Stimulated activated CD8-positive, alpha-beta memory T cell treated with anti-CD3 and anti-CD28 coated beads, Interleukin-15, amount 100 ng/mL, for 48 hours (primary cell): Measurements from ENCODE around the gene SPART.

Experiments used
- DNase-seq, 2 donors: peaks; one replicate each; pipeline ENCODE4 v3.0.0-alpha.2; 2020; ENCODE audit warnings: low read depth in 2 of 2

Gene SPART, protein sequence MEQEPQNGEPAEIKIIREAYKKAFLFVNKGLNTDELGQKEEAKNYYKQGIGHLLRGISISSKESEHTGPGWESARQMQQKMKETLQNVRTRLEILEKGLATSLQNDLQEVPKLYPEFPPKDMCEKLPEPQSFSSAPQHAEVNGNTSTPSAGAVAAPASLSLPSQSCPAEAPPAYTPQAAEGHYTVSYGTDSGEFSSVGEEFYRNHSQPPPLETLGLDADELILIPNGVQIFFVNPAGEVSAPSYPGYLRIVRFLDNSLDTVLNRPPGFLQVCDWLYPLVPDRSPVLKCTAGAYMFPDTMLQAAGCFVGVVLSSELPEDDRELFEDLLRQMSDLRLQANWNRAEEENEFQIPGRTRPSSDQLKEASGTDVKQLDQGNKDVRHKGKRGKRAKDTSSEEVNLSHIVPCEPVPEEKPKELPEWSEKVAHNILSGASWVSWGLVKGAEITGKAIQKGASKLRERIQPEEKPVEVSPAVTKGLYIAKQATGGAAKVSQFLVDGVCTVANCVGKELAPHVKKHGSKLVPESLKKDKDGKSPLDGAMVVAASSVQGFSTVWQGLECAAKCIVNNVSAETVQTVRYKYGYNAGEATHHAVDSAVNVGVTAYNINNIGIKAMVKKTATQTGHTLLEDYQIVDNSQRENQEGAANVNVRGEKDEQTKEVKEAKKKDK

DNA sequence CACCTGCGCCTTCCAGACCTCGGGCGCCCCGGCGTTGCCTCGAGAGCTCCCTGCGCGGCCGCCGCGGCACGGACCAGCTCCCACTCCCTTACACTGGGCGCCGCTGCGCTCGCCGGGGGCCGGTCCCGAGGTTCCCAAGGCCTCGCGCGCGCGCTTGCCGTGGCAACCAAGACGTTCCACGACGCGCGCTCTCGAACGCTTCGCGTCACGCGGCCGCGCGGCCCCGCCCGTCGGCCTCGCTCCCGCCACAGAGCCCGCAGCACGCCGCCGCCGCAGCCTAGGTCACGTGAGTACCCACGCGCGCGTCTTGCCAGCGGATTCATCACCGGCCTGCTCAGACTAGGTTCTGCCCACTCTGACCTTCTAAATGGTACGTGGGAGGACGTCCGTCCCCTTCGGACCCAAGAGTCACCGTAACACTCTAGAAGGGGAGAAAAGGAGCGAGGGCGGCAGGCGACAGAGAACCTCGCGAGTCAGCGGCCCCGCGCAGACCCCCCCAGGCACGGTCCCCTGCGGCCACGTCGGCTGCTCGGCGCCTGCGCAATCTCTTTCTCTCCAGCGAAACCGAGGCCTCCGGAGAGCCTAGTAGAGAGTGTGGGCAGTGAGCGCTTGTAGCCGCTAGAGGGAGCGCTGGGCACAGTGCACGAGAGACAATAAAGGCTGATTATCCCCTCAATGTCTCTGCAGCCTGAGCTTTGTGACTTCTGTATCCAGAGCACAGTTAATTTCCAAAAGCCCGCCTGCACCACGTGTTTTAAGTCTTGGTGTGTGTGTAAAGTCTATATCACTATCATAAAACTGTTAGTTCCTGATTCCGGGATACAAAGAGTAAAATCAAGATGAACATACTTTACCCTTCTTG is at the start of gene SPART:
Gene SPART (minus strand): TSS at position 173 of the 862 bp plus-strand sequence. CDS start 10,564 bp downstream, outside the sequence.
- peak; percentile 75 to 76 for DNase-seq

DNA sequence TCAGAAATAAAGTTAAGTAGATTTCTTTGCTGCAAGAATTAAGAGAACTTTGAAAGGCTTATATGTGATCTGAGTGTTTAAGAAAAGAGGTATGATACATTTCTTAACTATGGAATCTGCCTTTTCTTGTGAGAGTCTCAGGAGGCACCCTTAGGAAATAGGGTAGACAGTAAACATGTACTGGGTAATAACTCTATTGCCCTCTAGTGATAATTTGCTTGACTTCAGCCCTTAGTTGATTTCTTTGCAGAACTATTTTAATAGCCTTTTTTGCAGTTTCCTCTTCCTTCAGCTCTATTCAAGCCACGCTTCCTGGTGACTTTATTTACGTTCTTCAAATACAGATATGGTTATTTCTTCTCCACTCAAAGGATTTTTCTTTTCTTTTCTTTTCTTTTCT is 49.1 kb upstream of the SPART start:
- no peak for DNase-seq

DNA sequence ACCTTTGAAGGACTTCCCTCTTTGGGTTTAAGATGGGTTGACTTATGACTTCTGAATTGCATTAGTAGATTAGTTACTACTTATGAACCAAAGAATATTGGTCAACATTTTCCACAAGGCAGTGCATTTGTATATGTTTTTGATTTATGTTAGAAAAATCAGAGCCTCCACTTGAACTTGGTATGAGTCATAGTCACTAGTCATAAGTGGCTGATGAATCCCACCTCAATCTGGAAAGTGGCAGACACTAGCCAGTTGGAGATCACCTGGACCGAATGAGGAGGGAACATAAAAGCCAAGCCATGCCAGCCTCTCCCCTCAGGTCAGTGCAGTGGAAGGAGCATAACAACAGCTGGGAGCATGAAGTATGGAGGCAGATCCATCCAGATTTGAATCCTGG is 39.3 kb upstream of the SPART start:
- DNase-seq, result no peak

DNA sequence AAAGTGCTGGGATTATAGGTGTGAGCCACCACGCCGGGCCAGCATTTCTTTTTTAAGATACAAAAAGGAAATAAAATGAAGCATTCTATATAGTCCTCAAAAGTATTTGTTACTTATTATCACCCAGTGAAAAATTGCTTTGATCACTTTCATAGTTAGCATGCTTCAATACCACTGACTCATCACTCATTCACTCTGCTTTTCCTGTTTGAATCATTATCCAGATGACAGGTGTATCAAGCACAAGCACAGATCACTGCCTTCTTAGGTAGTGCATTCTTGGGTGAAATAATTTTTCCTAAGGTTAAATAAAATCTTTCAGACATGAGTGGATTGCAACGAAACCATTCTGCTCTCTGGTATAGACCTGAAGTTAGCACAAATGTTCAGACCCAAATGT is 35.8 kb upstream of the SPART start:
- no peak for DNase-seq

DNA sequence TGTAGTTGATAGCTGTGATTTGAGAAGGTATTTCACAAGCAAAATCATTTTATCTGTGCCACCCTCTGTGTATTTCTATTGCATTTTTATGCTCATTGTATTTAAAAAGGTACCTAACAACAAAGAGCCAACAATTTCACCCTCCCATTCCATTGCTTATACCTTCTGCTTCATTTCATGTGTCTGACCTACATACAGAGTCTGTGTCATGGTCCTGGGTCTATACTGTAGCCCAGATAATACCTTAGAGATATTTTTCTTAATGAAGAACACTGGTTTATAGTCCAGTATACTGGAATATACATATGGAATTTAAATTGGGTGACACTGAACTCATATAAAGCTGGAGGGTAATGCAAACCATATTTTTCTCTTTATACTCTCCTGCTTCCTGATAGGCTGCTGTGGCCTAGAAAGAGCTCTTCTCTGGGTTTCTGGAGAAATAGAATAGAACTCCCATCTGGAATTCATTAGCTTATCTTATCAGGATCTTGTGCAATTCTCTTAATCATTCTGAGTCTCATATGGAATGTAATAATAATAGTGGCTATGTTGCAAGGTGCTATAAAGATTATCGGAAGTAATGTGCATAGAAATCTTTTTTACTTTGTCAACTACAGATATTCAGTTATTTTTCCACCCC is 31.8 kb upstream of the SPART start:
- DNase-seq, result no peak

DNA sequence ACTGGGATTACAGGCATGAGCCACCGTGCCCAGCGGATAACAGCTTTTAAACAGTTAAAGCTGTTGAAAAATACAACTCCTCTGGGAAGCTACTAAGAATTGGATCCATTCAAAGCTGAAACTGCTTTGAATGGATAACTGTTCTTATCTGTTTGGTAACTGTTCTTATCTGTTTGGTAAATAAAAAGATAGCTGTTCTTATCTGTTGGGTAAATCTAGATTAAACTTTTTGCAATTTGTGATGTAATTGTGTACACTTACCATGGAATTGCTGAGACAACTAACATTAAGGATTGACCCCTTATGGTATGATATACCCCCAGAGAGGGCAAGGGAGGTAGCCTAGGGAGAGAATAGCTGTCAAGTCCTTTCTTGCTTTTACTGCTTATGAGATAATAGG is 27.9 kb upstream of the SPART start:
- DNase-seq, result no peak

DNA sequence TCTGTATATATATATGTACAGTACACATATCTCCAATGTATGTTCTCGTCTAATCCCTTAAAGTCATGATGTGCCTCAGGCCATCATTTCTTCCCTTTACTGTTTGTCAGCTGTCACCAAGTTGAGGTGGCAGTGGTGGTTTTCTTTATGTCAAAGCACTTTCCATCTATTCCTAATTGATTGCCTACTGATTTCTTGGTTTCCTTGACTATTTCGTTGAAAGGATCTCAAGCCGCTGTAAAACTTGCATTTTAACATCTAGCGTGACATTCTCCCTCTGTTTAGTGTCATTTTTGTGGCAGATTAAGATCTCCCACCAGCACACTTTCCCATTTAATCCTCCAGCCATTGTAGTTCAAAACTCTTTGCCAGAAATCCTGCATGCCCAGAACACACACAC is 25.0 kb upstream of the SPART start:
- no peak for DNase-seq

DNA sequence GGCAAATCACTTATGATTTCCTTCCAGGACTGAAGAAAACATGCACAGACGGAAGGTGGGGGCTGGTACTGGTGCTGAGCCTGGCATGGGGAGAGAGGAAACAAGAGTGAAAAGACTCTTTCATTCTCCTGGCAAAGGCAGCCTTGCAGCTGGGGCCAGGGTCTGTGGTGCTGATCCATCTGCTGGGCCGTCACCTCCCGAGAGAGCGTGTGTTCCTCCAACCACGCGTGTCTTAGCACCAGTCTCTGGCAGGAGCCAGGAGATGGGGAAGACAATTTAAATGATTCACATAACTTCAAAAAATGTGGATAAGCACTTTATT is 23.9 kb upstream of the SPART start:
- DNase-seq, result no peak

DNA sequence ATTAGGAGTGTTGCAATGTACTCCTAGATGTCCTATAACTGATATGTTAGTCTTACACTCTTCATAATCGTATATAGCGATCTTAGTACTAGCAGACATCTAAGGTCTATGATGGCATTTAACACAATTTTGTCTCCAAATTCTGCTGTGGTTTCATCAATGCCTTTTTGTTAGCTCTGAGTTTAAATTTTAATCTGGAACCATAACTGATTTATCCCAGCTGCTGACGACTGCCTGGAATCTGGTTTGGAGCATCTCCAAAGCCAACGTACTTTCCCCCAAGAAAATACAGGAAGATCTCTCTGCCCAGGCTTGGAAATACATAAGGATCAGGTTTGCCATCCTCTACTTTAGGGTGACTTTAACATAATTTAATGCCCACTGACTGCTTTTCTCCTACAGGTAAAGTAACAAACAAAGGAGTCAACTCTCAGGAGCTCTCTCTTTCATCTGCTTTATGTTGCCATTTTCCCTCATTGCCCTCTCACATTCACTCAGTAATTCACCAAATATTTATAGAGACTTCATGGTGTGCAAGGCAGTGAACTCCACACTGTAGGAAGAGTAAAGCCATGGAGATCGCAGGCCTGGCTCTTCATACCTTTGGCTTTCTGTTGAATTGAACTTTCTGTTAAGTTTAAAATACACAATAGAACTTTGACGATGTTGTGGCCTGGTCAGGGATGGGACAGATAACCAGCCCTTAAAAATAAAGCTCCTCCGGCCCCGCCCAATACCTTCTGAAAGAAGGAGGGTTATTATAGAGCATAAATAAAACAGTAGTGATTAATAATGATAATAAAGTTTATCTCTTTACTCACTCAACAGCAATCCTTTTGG is 23.3 kb upstream of the SPART start:
- DNase-seq, result no peak

DNA sequence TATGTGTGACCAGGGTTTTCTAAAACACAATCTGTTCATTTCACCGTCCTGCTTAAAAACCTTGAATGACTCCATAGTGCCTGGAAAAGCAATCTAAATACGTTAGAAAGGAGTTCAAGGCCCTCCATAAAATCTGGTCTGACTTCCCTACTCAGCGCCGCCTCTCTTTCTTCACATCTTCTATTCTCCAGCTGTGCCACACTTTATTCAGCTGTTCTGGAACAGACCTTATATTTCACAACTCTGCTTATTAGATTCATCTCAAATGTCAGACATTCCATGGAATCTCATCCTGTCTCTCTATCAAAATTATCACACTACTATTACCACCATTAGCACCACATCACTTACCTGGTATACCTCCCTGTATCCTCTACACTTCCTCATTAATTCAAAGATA is 19.8 kb upstream of the SPART start:
- no peak for DNase-seq

DNA sequence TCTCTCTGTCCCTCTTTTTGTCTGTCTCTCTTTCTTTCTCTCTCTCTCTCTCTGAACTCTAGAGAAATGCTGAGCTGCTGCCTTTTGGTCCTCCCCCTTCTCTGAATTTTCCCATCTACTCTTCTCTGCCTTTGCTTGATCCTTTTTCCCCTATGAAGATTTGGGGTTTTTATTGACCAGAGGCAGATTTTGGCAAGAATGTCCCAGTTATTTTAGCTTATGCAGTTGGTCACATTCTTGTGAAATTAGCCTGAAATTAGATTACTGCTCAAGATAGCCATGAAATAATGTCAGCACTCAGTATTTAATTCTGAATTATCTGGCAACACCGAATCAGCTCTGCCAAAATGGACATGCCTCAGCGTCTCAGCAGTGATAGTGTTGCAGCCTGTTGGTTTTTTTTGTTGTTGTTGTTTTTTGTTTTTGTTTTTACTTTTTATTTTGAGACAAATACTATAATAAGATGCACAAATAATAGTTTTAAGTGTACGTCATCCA is 17.2 kb upstream of the SPART start:
- no peak for DNase-seq

DNA sequence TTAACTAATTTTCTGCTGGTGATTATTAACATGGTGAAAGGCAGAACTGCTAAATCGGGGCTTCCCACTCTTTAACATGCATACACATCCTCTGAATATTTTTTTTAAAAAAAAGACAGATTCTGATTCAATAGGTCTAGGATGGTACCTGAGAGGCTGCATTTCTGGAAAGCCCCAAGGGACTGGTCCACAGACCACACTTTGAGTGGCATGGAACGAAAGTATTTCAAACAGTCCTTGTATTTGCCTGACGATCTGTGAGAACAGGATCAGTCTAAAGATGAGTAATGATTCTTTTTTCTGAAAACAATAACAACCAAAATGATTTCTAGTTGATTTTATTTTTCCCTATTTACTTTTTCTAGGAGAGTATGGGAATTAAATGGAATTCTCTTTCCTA is 16.7 kb upstream of the SPART start:
- DNase-seq, result no peak

DNA sequence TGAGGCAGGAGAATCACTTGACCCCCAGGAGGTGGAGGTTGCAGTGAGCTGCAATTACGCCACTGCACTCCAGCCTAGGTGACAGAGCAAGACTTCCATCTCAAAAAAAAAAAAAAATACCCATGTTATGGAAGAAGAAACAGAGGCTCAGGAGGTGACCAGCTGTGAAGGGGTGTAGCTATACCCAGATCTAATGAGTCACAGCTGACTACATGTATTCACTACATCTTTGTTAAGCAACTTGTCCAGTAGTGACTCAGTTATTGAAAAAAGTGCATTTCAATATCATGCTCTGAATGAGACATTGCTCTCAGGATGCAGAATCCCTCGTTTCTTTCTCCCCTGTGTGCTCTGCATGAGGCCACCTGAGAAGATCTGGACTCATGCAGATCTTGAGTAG is 16.1 kb upstream of the SPART start:
- DNase-seq, result no peak

DNA sequence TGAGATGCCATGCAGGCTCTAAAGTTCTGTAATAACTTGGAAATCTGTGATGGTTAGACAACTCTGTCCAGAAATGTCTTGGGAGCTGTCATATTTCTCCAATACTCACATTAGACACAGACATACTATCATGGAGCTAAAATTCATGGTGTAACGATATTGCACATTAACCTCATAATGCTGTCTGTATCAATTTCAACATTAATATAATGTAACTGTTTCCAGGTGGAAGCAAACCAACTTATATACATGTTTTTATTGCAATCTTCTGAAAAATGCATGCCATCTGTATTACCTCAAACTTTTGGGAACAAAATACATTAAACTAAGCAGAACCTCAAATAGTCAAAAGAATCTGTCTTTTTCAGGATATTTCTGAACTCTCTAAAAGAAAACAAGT is 14.7 kb upstream of the SPART start:
- no peak for DNase-seq

DNA sequence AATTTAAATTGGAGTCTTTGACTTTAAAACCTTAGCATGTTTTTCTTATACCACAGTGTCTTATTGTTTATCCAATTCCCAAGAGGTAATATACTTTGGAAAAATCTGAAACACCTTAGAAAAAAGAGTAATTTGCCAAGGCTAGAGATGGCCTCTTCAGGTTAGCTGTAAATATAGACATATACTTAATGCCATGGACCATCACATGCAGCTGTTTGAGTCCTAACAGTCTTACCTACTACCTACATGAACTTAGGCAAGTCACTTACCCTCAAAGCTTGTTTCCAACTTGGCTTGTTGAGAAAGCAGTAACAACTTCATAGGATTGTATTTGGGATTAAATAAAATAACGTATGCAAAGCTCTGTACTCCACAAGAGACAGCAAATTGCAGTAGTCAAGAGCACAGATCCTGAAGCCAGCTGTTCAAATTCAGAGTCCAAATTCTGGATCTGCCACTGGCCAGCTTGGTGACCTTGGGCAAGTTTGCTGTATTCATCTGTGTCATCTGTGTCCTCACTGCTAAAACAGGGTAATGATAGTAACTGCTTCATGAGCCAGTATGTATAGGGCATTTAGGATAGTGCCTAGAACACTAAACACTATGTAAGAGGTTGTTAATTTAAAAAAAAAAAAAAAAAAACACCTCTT is 13.2 kb upstream of the SPART start:
- no peak for DNase-seq

DNA sequence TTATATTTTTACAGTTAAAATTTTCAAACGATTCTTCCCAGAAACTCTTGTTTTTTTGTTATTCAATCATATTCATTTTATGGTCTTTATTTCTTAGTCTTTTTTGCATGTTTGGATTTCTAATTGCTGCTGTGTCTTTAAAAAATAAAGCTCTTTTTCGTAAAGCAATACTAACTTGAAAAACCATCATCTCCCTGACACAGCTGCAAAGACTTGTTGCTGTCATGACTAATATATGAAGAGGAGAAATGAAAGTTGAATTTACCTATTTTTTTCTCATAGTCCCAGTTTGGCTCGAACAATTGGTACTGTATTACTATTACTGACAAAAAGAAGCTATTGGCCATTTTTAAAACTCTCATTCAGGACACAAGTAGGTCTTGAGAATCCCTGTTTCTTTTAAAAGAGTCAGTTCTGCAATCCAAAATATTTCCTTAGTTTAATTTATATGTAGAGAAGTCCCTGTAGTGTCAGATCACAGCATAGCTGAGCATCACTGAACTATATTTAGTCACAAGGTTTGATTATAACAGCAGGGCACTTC is 12.1 kb upstream of the SPART start:
- no peak for DNase-seq

DNA sequence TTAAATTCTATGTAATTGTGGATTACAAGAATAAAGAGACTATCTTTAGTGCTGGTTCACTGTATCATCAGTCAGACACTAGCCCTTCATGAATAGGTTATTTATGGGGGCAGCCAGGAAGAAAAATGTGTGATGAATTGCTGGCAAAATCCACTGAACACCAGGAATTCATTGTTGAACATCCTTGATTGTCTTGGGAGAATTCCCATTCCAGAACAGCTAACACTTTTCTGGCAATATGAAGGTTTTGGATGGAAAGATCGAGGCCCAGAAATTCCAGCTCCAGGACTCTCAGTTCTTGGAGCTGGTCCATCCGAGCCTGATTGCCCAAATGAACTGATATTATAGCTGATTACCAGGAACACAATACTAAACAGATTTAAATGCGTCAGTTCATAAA is 11.5 kb upstream of the SPART start:
- no peak for DNase-seq

DNA sequence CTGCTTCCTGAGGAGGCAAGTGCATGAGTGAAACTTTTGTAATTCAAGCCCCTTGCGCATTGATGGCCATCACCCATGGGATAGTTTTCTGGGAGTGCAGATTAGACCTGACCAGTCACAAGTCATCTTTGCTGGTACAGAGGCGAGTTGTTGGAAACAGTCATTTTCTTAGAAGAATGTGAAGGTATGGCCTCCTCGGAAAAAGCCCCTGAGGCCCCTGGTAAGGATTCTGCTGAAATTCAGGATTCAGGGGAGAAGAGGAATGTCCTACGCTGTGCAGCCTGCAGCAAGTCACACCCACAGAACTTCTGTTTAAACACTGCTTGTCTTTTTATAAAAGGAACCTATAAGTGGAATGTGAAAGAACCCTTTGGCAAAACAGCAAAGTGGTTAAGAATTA is 11.0 kb upstream of the SPART start:
- no peak for DNase-seq

DNA sequence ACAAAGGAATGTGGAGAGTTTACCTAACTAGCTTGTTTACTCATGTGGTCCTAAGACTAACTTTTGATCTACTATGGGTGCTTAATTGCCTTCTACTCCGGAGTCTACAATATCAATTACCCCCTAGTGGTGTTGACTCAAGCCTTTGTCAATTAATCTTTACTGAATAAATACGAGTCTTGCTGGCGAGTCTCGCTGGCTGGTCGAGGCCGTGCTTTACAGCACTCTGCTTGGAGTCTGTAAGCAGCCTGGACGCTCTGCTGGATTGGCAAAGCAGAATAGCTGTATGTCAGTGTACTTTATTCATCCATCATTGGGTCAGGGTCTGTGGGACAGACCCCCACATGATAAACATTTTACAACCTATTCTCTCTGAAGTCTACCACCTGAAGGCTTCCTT is 9.9 kb upstream of the SPART start:
- no peak for DNase-seq

DNA sequence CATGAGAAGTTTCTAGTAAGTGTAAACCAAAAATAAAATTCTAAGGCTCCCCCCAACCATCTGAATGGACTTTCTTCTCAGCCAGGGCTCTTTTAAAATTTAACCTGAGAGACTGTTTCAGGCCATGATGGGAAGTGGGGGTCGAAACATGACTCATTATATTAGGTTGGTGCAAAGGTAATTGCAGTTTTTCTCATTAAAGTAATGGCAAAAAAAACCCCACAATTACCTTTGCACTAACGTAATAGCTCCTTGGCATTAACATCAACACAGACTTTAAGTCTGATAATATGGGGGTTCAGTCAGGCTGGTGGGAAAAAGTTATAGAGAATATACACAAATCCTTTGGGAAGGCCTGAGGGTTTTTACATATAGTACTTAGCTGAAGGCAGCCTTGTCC is 9.4 kb upstream of the SPART start:
- DNase-seq, result no peak
